RWPE2 (cell line): Measurements from ENCODE around the gene SLC24A3.
A peak's percentile ranks its signal among the peaks of the same experiment; 100 is the strongest.

Experiments used
- ATAC-seq: fragments of 200-7000 bp; cut with Tn5 transposase; 3 replicates; pipeline ENCODE4 v1.9.1; 2021; ENCODE audit warnings: low read depth
- DNase-seq: peaks from one replicate; pipeline ENCODE4 v3.0.0-alpha.2; 2020; ENCODE audit warnings: low spot score
- H3K27ac ChIP-seq: fragments of 450-650 bp; 2 replicates; pipeline ENCODE4 v1.5.1; 2017; ENCODE audit warnings: mild to moderate bottlenecking; ENCODE audit not compliant: poor library complexity, severe bottlenecking
- H3K27me3 ChIP-seq: fragments of 250-450 bp; sonication (Bioruptor Pico); 2 replicates; pipeline ENCODE4 v1.5.1; 2021; ENCODE audit warnings: mild to moderate bottlenecking, moderate library complexity; ENCODE audit not compliant: insufficient read depth, poor library complexity, severe bottlenecking
- H3K36me3 ChIP-seq: fragments of 250-450 bp; sonication (Bioruptor Pico); 2 replicates; pipeline ENCODE4 v1.5.1; 2020; ENCODE audit warnings: low read depth, mild to moderate bottlenecking, moderate library complexity
- H3K4me1 ChIP-seq: fragments of 250-450 bp; sonication (Bioruptor Pico); 2 replicates; pipeline ENCODE4 v1.5.1; 2021; ENCODE audit warnings: mild to moderate bottlenecking, moderate library complexity; ENCODE audit not compliant: insufficient read depth, poor library complexity, severe bottlenecking
- H3K4me3 ChIP-seq: fragments of 250-450 bp; sonication (Bioruptor Pico); 2 replicates; pipeline ENCODE4 v1.5.1; 2021; ENCODE audit warnings: mild to moderate bottlenecking, moderate library complexity; ENCODE audit not compliant: severe bottlenecking
- H3K9me3 ChIP-seq: fragments of 250-450 bp; sonication (Bioruptor Pico); 2 replicates; pipeline ENCODE4 v1.5.1; 2021; ENCODE audit warnings: mild to moderate bottlenecking, moderate library complexity; ENCODE audit not compliant: severe bottlenecking
- TF ChIP-seq, protein P1 (sequence below): fragments of 450-650 bp; IDR thresholded peaks from one replicate; pipeline ENCODE4 v1.5.1; 2017; ENCODE audit warnings: mild to moderate bottlenecking, moderate library complexity; ENCODE audit not compliant: poor library complexity, severe bottlenecking

SLC24A3 gene

DNA sequence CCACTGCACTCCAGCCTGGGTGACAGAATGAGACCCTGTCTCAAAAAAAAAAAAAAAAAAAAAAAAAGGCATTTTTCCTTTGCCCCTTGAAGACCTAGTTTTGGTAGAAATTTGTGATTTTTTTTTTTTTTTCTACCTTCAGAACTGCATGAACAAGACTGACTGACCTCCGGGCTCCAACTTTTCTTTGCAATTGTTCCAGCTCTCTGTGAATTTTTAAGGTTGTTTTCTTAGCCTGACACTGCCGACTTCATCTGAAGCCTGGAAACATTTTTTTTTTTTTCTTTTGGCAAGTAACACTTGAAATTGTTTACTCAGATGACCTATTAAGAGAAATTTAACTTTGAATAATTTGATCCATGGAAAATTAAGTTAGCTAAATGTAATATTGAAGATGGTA, 73.0 kb downstream of the SLC24A3 start:
- no peak overlapping the region for H3K4me3 ChIP-seq
- H3K27ac ChIP-seq: no peak overlapping the region
- DNase-seq: no peak
- TF ChIP-seq, protein P1, sequence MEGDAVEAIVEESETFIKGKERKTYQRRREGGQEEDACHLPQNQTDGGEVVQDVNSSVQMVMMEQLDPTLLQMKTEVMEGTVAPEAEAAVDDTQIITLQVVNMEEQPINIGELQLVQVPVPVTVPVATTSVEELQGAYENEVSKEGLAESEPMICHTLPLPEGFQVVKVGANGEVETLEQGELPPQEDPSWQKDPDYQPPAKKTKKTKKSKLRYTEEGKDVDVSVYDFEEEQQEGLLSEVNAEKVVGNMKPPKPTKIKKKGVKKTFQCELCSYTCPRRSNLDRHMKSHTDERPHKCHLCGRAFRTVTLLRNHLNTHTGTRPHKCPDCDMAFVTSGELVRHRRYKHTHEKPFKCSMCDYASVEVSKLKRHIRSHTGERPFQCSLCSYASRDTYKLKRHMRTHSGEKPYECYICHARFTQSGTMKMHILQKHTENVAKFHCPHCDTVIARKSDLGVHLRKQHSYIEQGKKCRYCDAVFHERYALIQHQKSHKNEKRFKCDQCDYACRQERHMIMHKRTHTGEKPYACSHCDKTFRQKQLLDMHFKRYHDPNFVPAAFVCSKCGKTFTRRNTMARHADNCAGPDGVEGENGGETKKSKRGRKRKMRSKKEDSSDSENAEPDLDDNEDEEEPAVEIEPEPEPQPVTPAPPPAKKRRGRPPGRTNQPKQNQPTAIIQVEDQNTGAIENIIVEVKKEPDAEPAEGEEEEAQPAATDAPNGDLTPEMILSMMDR: no peak
- no peaks in the 10 kb centered on the region for H3K27me3 ChIP-seq
- no peaks in the 10 kb centered on the region for H3K4me1 ChIP-seq
- H3K36me3 ChIP-seq: no peaks in the 10 kb centered on the region
- no peak for ATAC-seq
- no peaks in the 10 kb centered on the region for H3K9me3 ChIP-seq

DNA sequence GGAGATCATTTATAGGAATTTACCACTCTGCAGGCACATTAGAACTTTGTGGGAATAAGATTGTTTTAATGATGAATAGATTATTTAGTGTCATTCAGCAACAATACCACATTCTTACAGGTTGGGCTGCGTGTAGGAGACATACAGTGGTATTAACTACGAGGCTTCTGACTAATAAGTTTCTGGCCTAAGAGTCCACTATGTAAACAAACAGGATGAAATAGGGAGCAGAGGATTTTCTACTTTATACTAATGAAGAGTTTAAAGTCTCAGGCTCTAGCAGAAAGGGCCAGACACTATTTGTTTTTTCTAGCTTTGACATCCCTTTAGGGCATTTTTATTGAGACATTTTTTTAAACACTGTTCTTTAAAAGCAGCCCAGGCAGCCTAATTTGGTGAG, 75.6 kb downstream of the SLC24A3 start:
- ATAC-seq (peak; percentile 65), DNase-seq (no peak)
- TF ChIP-seq, protein P1: no peak
- Histone ChIP-seq H3K36me3 (no peaks in the 10 kb centered on the region), H3K27ac (no peak overlapping the region), H3K9me3 (no peaks in the 10 kb centered on the region), H3K4me3 (no peak overlapping the region), H3K27me3 (no peaks in the 10 kb centered on the region), H3K4me1 (no peaks in the 10 kb centered on the region)

DNA sequence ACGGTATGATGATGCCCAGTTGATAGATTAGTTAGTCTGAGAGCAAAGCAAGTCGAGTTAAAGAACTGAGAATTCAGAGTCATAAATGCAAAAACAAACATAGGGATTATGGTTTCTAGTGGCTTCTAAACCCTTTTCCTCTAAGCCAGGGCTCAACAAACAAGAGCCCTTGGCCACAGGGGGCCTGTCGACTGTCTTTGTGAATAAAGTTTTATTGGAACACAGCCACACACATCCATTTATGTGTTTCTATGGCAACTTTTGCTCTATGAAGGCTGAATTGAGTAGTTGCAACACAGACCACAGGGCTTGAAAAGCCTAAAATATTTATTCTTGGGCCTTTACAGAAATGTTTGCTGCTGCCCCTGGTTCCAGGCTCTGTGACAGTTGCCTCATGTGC, 76.2 kb downstream of the SLC24A3 start:
- no peak for ATAC-seq
- DNase-seq: no peak
- Histone ChIP-seq H3K27ac (no peak overlapping the region), H3K27me3 (no peaks in the 10 kb centered on the region), H3K36me3 (no peaks in the 10 kb centered on the region), H3K9me3 (no peaks in the 10 kb centered on the region), H3K4me1 (no peaks in the 10 kb centered on the region), H3K4me3 (no peak overlapping the region)
- TF ChIP-seq, protein P1: no peak

DNA sequence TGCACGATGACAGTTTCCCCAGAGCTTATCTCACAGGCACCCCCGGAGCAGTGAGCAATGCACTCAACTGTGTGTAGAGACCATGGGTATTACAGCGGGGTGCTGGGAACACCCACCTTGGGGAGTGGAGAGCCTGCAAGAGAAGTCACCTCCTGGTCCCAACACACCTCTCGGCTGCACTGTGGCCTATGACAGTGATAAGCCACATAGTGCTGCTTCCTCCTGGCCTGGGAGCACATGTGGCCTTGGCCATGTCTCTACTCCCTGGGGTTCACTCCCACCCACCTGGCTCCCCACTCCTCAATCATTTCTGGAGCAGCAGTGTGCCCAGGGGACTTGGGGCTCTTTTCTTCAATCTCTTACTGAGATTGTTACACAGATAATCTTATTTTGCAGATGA, 77.0 kb downstream of the SLC24A3 start:
- H3K27ac ChIP-seq: no peak overlapping the region

More for the DNA sequence above, 77.0 kb downstream of the SLC24A3 start:
- TF ChIP-seq, protein P1: no peak
- Histone ChIP-seq H3K9me3 (no peaks in the 10 kb centered on the region), H3K36me3 (no peaks in the 10 kb centered on the region), H3K4me3 (no peak overlapping the region), H3K4me1 (no peaks in the 10 kb centered on the region), H3K27me3 (no peaks in the 10 kb centered on the region)
- no peak for DNase-seq
- no peak for ATAC-seq
